HEK293 (cell line): ENCODE results near the gene RSRC2.

Source experiments
- CTCF ChIA-PET: fragments of 350-600 bp; formaldehyde crosslinking; extraction: SDS; loops from one replicate; lab custom pipeline; 2021; ENCODE audit warnings: antibody characterized with exemption; lab: Yijun Ruan, JAX
- POLR2A ChIA-PET: fragments of 300-600 bp; formaldehyde crosslinking; extraction: SDS; loops from one replicate; lab custom pipeline; 2020; ENCODE audit warnings: antibody characterized with exemption, inconsistent platforms; lab: Yijun Ruan, JAX
- H3K27ac ChIP-seq: fragments of 200-500 bp; sonication (Bioruptor generic); 2 replicates; pipeline ENCODE4 v1.5.1; 2014; ENCODE audit warnings: low read depth, low read length, control low read depth, inconsistent platforms; ENCODE audit errors: extremely low read depth
- H3K36me3 ChIP-seq, 2 experiments: fragments of 200-500 bp in 1 of 2; sonication (Bioruptor generic) in 1 of 2; 1 replicate in 1 of 2; 2 replicates in 1 of 2; pipeline ENCODE4 v1.5.1; 2014 to 2017; ENCODE audit warnings: inconsistent platforms in 2 of 2, low read length in 2 of 2; ENCODE audit not compliant: control insufficient read depth in 2 of 2, insufficient read depth in 1 of 2
- H3K4me1 ChIP-seq: fragments of 200-500 bp; sonication (Bioruptor generic); 2 replicates; pipeline ENCODE4 v1.5.1; 2014; ENCODE audit warnings: mild to moderate bottlenecking, low read length, inconsistent platforms; ENCODE audit not compliant: control insufficient read depth, insufficient read depth
- H3K4me3 ChIP-seq: 2 replicates; pipeline ENCODE4 v1.5.1; 2011; ENCODE audit warnings: low read depth, mild to moderate bottlenecking, control low read depth, low read length, moderate library complexity
- H3K9me3 ChIP-seq: fragments of 200-500 bp; sonication (Bioruptor generic); 2 replicates; pipeline ENCODE4 v1.5.1; 2014; ENCODE audit warnings: low read depth, low read length, inconsistent platforms; ENCODE audit not compliant: control insufficient read depth, insufficient read depth
- KLF7 ChIP-seq: fragments of 450-650 bp; formaldehyde crosslinking; IDR thresholded peaks from 2 replicates; pipeline ENCODE4 v1.5.1; 2016; ENCODE audit warnings: missing biosample characterization, missing genetic modification characterization, borderline replicate concordance
- KLF9 ChIP-seq: fragments of 450-650 bp; formaldehyde crosslinking; IDR thresholded peaks from 2 replicates; pipeline ENCODE4 v1.5.1; 2016; ENCODE audit warnings: missing biosample characterization, missing genetic modification characterization, low read depth
- MYNN ChIP-seq: fragments of 450-650 bp; formaldehyde crosslinking; IDR thresholded peaks from 2 replicates; pipeline ENCODE4 v1.5.1; 2016; ENCODE audit warnings: missing biosample characterization, missing genetic modification characterization, borderline replicate concordance
- TCF7L2 ChIP-seq: IDR thresholded peaks from 2 replicates; pipeline ENCODE4 v1.6.1; 2011; ENCODE audit warnings: low read depth, mild to moderate bottlenecking, inconsistent platforms, low read length, moderate library complexity, borderline replicate concordance
- ZFP41 ChIP-seq: fragments of 450-650 bp; formaldehyde crosslinking; IDR thresholded peaks from 2 replicates; pipeline ENCODE4 v1.5.1; 2016; ENCODE audit warnings: missing biosample characterization, missing genetic modification characterization, borderline replicate concordance
- ZNF132 ChIP-seq: fragments of 450-650 bp; formaldehyde crosslinking; IDR thresholded peaks from 2 replicates; pipeline ENCODE4 v1.5.1; 2017; ENCODE audit warnings: missing biosample characterization, missing genetic modification characterization, borderline replicate concordance
- ZNF133 ChIP-seq: fragments of 450-650 bp; formaldehyde crosslinking; IDR thresholded peaks from 2 replicates; pipeline ENCODE4 v1.5.1; 2016; ENCODE audit warnings: missing biosample characterization, missing genetic modification characterization
- ZNF248 ChIP-seq: fragments of 450-650 bp; formaldehyde crosslinking; IDR thresholded peaks from 2 replicates; pipeline ENCODE4 v1.5.1; 2017; ENCODE audit warnings: missing biosample characterization, missing genetic modification characterization
- ZNF311 ChIP-seq: fragments of 450-650 bp; formaldehyde crosslinking; IDR thresholded peaks from 2 replicates; pipeline ENCODE4 v1.5.1; 2017; ENCODE audit warnings: missing biosample characterization, missing genetic modification characterization, borderline replicate concordance
- ZNF433 ChIP-seq: fragments of 450-650 bp; formaldehyde crosslinking; IDR thresholded peaks from 2 replicates; pipeline ENCODE4 v1.5.1; 2016; ENCODE audit warnings: missing biosample characterization, missing genetic modification characterization, low read depth
- ZNF548 ChIP-seq: fragments of 450-650 bp; formaldehyde crosslinking; IDR thresholded peaks from 2 replicates; pipeline ENCODE4 v1.5.1; 2016; ENCODE audit warnings: missing biosample characterization, missing genetic modification characterization
- ZNF555 ChIP-seq: fragments of 450-650 bp; formaldehyde crosslinking; conservative IDR thresholded peaks from 2 replicates; pipeline ENCODE4 v1.5.1; 2017; ENCODE audit warnings: missing biosample characterization, mild to moderate bottlenecking, missing genetic modification characterization, inconsistent platforms
- ZNF777 ChIP-seq: fragments of 450-650 bp; formaldehyde crosslinking; IDR thresholded peaks from 2 replicates; pipeline ENCODE4 v1.5.1; 2017; ENCODE audit warnings: missing biosample characterization, missing genetic modification characterization, borderline replicate concordance
- TF ChIP-seq, protein P1 (sequence below): fragments of 450-650 bp; formaldehyde crosslinking; IDR thresholded peaks from 2 replicates; pipeline ENCODE4 v1.5.1; 2016; ENCODE audit warnings: missing biosample characterization, missing genetic modification characterization
- TF ChIP-seq, protein P2 (sequence below): fragments of 450-650 bp; formaldehyde crosslinking; IDR thresholded peaks from 2 replicates; pipeline ENCODE4 v1.5.1; 2016; ENCODE audit warnings: missing biosample characterization, missing genetic modification characterization
- TF ChIP-seq, protein P3 (sequence below): fragments of 450-650 bp; formaldehyde crosslinking; IDR thresholded peaks from 2 replicates; pipeline ENCODE4 v1.5.1; 2016; ENCODE audit warnings: missing biosample characterization, missing genetic modification characterization, low read depth
- TF ChIP-seq, protein P4 (sequence below): fragments of 450-650 bp; IDR thresholded peaks from 2 replicates; pipeline ENCODE4 v1.5.1; 2018; ENCODE audit warnings: missing biosample characterization, mild to moderate bottlenecking, missing genetic modification characterization

The RSRC2 gene

DNA sequence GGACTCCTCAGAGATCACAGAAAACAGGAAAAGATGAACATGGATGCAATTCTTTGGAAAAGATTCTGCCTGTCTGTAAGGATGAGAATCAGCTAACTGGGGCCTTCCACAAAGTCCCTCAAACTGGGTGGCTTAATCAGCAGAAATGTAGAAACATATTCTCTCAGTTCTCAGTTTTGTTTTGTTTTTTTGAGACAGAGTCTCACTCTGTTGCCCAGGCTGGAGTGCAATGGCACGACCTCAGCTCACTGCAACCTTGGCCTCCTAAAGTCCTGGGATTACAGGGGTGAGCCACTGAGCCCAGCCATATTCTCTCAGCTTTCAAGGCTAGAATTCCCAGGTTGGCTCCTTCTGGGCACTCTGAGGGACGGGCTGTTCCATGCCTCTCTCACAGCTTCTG is 66.1 kb downstream of the RSRC2 start (continued):
- TF ChIP-seq ZNF311 (tag by site-specific recombination): no peak
- TF ChIP-seq ZNF132 (tag by site-specific recombination): no peak
- TF ChIP-seq TCF7L2: no peak
- no peak for TF ChIP-seq MYNN
- TF ChIP-seq ZNF248: no peak
- TF ChIP-seq ZNF433: no peak

DNA sequence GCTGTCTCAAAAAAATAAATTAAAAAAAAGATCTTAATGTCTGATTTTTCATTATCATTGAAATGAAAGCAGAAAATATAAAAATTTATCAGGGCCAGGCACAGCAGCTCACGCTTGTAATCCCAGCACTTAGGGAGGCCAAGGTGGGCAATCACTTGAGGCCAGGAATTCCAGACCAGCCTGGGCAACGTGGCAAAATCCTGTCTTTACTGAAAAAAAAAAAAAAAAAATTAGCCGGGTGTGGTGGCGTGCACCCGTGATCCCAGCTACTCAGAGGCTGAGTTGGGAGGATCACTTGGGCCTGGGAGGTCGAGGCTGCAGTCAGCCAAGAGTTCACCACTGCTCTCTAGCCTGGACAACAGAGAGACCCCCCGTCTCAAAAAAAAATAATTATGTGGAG is 66.7 kb downstream of the RSRC2 start:
- no peak overlapping the region for H3K27ac ChIP-seq
- TF ChIP-seq, protein P1, sequence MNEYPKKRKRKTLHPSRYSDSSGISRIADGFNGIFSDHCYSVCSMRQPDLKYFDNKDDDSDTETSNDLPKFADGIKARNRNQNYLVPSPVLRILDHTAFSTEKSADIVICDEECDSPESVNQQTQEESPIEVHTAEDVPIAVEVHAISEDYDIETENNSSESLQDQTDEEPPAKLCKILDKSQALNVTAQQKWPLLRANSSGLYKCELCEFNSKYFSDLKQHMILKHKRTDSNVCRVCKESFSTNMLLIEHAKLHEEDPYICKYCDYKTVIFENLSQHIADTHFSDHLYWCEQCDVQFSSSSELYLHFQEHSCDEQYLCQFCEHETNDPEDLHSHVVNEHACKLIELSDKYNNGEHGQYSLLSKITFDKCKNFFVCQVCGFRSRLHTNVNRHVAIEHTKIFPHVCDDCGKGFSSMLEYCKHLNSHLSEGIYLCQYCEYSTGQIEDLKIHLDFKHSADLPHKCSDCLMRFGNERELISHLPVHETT: no peak
- TF ChIP-seq, protein P2, sequence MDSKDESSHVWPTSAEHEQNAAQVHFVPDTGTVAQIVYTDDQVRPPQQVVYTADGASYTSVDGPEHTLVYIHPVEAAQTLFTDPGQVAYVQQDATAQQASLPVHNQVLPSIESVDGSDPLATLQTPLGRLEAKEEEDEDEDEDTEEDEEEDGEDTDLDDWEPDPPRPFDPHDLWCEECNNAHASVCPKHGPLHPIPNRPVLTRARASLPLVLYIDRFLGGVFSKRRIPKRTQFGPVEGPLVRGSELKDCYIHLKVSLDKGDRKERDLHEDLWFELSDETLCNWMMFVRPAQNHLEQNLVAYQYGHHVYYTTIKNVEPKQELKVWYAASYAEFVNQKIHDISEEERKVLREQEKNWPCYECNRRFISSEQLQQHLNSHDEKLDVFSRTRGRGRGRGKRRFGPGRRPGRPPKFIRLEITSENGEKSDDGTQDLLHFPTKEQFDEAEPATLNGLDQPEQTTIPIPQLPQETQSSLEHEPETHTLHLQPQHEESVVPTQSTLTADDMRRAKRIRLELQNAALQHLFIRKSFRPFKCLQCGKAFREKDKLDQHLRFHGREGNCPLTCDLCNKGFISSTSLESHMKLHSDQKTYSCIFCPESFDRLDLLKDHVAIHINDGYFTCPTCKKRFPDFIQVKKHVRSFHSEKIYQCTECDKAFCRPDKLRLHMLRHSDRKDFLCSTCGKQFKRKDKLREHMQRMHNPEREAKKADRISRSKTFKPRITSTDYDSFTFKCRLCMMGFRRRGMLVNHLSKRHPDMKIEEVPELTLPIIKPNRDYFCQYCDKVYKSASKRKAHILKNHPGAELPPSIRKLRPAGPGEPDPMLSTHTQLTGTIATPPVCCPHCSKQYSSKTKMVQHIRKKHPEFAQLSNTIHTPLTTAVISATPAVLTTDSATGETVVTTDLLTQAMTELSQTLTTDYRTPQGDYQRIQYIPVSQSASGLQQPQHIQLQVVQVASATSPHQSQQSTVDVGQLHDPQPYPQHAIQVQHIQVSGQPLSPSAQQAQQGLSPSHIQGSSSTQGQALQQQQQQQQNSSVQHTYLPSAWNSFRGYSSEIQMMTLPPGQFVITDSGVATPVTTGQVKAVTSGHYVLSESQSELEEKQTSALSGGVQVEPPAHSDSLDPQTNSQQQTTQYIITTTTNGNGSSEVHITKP (tag by site-specific recombination): no peak
- TF ChIP-seq, protein P3, sequence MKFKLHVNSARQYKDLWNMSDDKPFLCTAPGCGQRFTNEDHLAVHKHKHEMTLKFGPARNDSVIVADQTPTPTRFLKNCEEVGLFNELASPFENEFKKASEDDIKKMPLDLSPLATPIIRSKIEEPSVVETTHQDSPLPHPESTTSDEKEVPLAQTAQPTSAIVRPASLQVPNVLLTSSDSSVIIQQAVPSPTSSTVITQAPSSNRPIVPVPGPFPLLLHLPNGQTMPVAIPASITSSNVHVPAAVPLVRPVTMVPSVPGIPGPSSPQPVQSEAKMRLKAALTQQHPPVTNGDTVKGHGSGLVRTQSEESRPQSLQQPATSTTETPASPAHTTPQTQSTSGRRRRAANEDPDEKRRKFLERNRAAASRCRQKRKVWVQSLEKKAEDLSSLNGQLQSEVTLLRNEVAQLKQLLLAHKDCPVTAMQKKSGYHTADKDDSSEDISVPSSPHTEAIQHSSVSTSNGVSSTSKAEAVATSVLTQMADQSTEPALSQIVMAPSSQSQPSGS (tag by site-specific recombination): no peak
- TF ChIP-seq ZFP41 (tag by site-specific recombination): no peak
- TF ChIP-seq ZNF548 (tag by site-specific recombination): no peak
- no peak for TF ChIP-seq ZNF555 (tag by site-specific recombination)
- TF ChIP-seq ZNF133 (tag by site-specific recombination): no peak
- no peak for TF ChIP-seq KLF9 (tag by site-specific recombination)
- TF ChIP-seq KLF7 (tag by site-specific recombination): no peak
- no peak for TF ChIP-seq ZNF777 (tag by site-specific recombination)
- TF ChIP-seq, protein P4, sequence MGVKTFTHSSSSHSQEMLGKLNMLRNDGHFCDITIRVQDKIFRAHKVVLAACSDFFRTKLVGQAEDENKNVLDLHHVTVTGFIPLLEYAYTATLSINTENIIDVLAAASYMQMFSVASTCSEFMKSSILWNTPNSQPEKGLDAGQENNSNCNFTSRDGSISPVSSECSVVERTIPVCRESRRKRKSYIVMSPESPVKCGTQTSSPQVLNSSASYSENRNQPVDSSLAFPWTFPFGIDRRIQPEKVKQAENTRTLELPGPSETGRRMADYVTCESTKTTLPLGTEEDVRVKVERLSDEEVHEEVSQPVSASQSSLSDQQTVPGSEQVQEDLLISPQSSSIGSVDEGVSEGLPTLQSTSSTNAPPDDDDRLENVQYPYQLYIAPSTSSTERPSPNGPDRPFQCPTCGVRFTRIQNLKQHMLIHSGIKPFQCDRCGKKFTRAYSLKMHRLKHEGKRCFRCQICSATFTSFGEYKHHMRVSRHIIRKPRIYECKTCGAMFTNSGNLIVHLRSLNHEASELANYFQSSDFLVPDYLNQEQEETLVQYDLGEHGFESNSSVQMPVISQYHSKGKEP (tag by site-specific recombination): no peak
- ChIA-PET CTCF (no interaction called here), POLR2A (interaction anchor here (0.5 to 0.6 kb wide), 2 partner anchors 44 to 46 kb away, joined by 3 to 9 read pairs; no protein-coding TSS in a partner anchor)
- H3K9me3 ChIP-seq: no peaks in the 10 kb centered on the region
- H3K4me3 ChIP-seq: no peak overlapping the region
- H3K4me1 ChIP-seq: no peaks in the 10 kb centered on the region
- H3K36me3 ChIP-seq: no peaks in the 10 kb centered on the region
